ENCODE results near the gene TOR1AIP2.

- TF ChIP-seq, protein P1, sequence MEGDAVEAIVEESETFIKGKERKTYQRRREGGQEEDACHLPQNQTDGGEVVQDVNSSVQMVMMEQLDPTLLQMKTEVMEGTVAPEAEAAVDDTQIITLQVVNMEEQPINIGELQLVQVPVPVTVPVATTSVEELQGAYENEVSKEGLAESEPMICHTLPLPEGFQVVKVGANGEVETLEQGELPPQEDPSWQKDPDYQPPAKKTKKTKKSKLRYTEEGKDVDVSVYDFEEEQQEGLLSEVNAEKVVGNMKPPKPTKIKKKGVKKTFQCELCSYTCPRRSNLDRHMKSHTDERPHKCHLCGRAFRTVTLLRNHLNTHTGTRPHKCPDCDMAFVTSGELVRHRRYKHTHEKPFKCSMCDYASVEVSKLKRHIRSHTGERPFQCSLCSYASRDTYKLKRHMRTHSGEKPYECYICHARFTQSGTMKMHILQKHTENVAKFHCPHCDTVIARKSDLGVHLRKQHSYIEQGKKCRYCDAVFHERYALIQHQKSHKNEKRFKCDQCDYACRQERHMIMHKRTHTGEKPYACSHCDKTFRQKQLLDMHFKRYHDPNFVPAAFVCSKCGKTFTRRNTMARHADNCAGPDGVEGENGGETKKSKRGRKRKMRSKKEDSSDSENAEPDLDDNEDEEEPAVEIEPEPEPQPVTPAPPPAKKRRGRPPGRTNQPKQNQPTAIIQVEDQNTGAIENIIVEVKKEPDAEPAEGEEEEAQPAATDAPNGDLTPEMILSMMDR (IDR thresholded peaks at IDR 0.05) = no peak
- TF ChIP-seq POLR2A (IDR thresholded peaks at IDR 0.05) = no peak
Measured at GRCh38 chr1:179883040-179883744, 5.6 kb upstream of the TOR1AIP2 start.
